Activated effector memory CD4-positive, alpha-beta T cell treated with Interleukin-2 at 50 U/mL for 16 hours (primary cell): ENCODE results near the gene SERPING1.

Source experiments
- DNase-seq: peaks from one replicate; pipeline ENCODE4 v3.0.0-alpha.2; 2020

Gene SERPING1

DNA sequence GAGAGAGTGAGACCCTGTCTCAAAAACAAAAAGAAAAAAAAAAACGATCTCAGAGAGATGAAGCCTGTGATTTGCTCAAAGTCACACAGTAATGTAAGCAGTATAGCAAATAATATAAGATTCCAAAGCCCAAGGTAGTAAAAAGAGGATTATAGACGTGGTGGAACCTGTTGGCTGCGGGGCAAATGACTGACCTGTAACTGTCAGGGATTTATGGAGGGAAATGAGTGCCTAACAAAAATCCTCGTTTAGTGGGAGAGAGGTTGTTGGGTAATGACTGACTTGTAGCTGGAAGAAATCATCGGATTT, 59.4 kb downstream of the SERPING1 start:
- DNase-seq = no peak

DNA sequence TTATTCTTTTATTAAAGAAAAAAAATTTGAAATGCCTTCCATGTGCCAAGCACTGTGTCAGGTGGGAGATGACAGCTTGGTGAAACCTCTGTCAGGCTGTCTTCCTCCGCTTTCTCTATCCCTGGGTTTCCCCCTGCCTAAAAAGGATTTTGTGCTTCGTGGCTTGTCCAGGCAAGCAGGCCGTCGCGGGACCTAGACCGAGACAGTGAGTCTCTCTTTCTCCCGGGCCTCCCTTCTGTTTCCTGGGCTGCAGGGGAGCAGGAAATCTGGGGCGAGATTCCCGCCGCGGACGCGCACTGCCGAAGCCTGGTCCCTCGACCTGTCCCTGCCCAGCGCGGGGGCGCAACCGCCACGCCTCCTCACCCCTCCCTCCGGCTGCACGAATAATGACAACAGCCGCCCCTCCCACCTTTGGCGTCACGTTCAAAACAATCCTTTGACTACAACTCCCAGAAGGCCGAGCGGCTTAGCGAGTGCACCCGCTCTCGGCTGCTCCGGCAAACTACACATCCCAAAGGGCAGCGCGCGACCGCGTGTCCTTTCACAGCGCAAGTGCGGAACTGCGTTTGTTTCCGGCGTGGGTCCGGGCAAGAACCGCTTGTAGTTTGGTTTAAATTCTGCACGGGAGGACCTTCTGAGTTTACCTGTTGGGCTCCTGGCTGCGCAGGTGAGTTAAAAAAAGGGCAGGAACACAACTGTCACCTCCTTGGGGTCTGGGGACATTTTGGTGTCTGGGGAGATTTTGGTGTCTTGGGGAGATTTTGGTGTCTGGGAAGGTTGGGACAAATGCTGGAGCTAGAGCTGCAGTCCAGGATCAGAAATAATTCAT, 59.9 kb downstream of the SERPING1 start, which contains the start of gene CLP1:
TSS of gene CLP1 (plus strand) at position 569 of the 829 bp plus-strand sequence. CDS start 1,715 bp downstream, outside the sequence.
- DNase-seq = peak; percentile 96

DNA sequence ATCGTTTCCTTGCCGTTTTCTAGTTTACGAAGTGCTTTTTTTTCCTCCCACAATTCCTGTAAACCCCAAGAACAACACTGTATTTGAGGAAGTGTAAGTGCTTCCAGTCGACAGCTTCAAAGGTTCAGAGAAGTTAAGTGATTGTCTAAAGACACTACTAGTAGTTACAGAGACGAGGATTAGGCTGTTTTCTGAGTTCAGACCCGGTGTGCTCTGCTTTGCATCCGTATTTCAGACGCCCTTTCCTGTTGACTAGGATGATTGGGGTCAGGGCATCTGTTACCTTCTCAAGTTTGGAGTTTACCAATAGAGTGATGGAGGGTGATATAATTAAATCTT, 60.5 kb downstream of the SERPING1 start:
- DNase-seq = no peak

DNA sequence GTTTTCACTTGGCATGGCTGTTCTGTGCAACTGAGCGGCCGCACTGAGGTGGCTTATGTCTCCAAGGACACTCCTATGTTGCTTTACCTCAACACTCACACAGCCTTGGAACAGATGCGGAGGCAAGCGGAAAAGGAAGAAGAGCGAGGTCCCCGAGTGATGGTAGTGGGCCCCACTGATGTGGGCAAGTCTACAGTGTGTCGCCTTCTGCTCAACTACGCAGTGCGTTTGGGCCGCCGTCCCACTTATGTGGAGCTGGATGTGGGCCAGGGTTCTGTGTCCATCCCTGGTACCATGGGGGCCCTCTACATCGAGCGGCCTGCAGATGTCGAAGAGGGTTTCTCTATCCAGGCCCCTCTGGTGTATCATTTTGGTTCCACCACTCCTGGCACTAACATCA, 62.2 kb downstream of the SERPING1 start:
- DNase-seq = no peak

DNA sequence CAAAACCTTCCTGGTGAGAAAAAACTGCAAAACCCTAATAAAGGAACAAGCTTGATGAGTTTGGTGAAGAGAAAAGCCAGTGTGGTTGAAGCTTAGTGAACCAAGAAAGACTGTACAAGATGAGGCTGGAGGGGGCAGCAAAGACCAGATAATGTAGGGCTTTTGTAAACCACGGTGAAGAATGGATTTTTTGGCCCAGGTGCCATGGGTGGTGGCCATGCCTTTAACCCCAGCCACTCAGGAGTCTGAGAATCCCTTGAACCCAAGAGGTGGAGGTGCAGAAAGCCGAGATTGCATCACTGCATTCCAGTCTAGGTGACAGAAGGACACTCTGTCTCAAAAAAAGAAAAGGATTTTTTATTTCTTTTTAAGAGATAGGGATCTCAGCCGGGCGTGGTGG, 65.4 kb downstream of the SERPING1 start:
- DNase-seq = no peak

DNA sequence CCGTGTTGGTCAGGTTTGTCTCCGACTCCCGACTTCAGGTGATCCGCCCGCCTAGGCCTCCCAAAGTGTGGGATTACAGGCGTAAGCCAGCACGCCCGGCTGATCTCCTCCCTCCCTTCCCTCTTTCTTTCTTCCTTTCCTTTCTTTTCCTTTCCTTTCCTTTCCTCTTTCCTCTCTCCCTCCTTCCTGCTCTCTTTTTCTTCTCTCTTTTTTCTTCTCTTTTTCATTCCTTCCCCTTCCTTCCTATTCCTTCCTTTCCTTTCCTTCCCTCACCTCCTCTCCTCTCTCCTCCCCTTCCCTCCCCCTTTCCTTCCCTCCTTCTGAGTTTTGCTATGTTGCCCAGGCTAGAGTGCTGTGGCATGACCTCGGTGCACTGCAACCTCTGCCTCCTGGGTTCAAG, 66.5 kb downstream of the SERPING1 start:
- no peak for DNase-seq
